ENCODE measurements around the gene GFRA1. TPM values are rescaled to one million over a fixed set of nuclear protein-coding genes. Genes with fewer than 3 reads are reported as not detected.

GFRA1 gene
- total and polyA plus RNA-seq, 2 experiments from 2014 or later: 1.7 to 5.0 TPM

DNA sequence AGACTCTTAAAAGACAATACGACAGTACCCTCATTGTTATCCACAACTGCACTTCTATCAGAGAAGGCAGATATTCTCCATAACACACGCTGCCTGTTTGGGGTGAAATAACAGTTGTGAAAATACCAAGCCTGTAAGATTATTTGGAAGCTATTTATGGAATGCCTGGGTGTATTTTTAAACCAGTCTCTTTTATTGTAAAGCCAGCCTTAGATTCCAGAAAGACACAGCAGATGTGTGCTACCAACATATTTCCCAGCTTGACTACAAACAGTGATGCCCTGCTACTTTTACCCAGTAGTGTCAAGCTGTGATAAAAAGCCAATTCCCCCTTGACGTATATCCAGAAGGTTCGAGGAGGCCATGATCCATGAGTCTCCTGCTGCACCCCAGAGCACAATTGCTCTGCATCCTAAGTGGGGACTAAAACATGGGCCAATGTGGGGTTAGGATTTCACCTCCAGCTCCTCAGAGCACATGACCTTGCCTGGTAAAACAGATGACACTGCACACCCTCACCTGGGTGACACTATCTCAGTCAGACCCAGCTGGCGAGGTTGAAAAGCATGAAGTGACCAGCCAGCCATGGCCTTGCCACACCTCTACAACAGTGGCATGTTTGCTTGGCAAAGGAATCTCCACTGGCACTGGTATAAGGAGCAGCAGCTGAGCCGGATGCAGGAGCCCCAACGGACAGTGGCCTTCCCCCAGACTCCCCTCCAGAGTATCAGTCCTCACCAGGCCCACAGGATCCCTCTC lies 62.2 kb downstream of the GFRA1 start:
- no peak overlapping the region for H3K4me3 ChIP-seq
- no peaks in the 10 kb centered on the region for H3K27me3 ChIP-seq
- TF ChIP-seq, protein P1, sequence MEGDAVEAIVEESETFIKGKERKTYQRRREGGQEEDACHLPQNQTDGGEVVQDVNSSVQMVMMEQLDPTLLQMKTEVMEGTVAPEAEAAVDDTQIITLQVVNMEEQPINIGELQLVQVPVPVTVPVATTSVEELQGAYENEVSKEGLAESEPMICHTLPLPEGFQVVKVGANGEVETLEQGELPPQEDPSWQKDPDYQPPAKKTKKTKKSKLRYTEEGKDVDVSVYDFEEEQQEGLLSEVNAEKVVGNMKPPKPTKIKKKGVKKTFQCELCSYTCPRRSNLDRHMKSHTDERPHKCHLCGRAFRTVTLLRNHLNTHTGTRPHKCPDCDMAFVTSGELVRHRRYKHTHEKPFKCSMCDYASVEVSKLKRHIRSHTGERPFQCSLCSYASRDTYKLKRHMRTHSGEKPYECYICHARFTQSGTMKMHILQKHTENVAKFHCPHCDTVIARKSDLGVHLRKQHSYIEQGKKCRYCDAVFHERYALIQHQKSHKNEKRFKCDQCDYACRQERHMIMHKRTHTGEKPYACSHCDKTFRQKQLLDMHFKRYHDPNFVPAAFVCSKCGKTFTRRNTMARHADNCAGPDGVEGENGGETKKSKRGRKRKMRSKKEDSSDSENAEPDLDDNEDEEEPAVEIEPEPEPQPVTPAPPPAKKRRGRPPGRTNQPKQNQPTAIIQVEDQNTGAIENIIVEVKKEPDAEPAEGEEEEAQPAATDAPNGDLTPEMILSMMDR (IDR thresholded peaks at IDR 0.05; ENCODE audit: low read depth, low read length): no peak
- H3K27ac ChIP-seq: no peak overlapping the region
- H3K4me1 ChIP-seq (ENCODE audit: low read depth): peaks cover 6% of the 10 kb centered on the region
- no peaks in the 10 kb centered on the region for H3K9me3 ChIP-seq (ENCODE audit: low read depth)
- no peaks in the 10 kb centered on the region for H3K36me3 ChIP-seq
- no peak for DNase-seq (ENCODE audit: low read depth in 1 of 2, low spot score in 1 of 2)

DNA sequence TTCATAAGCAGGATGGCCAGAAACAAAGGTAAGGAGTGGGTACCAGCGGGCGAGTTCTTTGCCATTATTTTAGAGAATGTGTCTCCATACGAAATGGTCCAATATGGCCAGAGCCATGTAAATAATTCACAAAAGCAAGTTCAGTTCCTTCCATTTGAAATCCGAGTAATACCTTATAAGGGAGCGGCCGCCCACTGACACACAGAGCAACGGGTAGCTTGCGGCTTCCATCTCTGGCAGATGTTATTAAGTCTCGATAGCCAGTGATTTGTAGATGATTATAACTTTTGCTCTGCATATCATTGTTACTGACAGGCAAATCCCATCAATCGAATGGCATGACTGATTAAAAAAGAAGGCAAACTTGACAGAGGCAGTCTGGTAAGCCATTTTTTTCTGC lies 63.2 kb downstream of the GFRA1 start:
- peaks cover 6% of the 10 kb centered on the region for H3K4me1 ChIP-seq (ENCODE audit: low read depth)
- H3K4me3 ChIP-seq: no peak overlapping the region
- TF ChIP-seq, protein P1 (IDR thresholded peaks at IDR 0.05; ENCODE audit: low read depth, low read length): no peak
- DNase-seq (ENCODE audit: low read depth in 1 of 2, low spot score in 1 of 2): no peak
- no peaks in the 10 kb centered on the region for H3K36me3 ChIP-seq
- H3K9me3 ChIP-seq (ENCODE audit: low read depth): no peaks in the 10 kb centered on the region
- no peak overlapping the region for H3K27ac ChIP-seq
- H3K27me3 ChIP-seq: no peaks in the 10 kb centered on the region

DNA sequence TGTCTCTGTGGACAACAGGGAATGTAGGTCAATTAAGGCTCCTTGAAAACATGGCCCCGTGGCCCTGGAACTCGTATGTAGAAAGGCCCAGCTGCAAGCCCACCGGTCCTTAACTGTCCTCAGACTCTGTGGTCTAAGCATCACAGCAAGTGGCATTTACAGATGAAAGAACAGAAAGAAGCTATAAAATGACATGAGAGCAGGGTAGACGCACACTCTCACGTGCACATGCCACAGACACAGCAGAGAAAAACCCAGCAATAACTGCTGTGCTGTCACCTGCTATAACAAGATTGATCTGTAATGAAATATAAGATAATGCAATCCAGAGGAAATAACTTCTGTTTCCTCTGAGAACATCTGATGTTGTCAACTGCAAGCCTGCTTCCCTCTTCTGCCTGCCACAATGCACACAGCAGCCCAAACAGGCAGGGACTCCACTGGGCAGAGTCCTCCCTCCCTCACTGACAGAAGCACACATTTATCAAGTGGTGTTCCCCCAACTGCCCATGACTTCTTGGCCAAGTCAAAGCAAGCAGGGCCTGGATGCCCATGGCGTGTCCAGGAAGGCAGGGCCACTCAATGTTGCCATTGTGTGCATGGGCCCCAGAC lies 63.9 kb downstream of the GFRA1 start:
- no peaks in the 10 kb centered on the region for H3K9me3 ChIP-seq (ENCODE audit: low read depth)
- DNase-seq (ENCODE audit: low read depth in 1 of 2, low spot score in 1 of 2): no peak
- no peaks in the 10 kb centered on the region for H3K36me3 ChIP-seq
- H3K27me3 ChIP-seq: no peaks in the 10 kb centered on the region
- no peak overlapping the region for H3K27ac ChIP-seq
- no peak overlapping the region for H3K4me3 ChIP-seq
- TF ChIP-seq, protein P1 (IDR thresholded peaks at IDR 0.05; ENCODE audit: low read depth, low read length): no peak
- peaks cover 6% of the 10 kb centered on the region for H3K4me1 ChIP-seq (ENCODE audit: low read depth)

DNA sequence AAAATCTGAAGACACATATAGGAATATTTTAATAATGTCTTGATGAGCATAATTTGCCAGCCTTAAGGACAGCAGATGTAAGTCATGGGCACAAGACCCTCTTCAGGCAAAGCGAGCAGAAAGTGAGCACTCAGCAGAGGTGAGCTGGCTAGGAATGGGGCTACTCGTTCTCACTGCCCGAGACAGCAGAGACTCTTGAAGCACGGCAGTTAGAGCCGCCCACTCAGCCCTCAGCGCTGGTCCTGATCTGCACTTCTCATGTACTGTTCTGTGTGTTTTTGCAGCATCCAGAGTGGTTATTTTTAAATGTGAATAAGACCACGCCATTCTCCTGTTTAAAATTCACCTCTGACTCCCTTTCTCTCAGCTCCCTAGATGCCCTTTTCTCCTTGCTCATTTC lies 65.3 kb downstream of the GFRA1 start:
- Histone ChIP-seq H3K27ac (no peak overlapping the region), H3K4me3 (no peak overlapping the region), H3K27me3 (no peaks in the 10 kb centered on the region), H3K4me1 (ENCODE audit: low read depth) (peaks cover 6% of the 10 kb centered on the region), H3K36me3 (no peaks in the 10 kb centered on the region), H3K9me3 (ENCODE audit: low read depth) (no peaks in the 10 kb centered on the region)
- no peak for DNase-seq (ENCODE audit: low read depth in 1 of 2, low spot score in 1 of 2)
- TF ChIP-seq, protein P1 (IDR thresholded peaks at IDR 0.05; ENCODE audit: low read depth, low read length): no peak

DNA sequence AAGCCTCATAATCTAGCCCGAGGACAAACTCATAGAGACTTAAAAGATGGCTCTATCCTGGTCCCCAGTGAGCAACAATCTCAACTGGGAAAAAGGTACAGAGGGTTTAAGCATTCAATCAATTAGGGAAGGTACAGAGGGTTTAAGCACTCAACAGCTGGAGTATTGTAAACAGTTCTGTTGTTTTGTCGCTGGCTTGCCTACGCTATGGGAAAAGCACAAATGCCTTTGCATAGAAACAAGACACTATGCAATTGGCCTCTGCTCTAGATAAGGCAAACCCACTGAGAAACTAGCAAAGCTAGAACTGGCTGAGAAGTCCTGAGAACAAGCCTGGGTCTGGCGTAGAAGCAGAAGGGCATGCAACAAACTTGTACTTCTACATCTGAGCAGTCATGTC lies 69.3 kb downstream of the GFRA1 start:
- no peaks in the 10 kb centered on the region for H3K36me3 ChIP-seq
- no peak overlapping the region for H3K4me3 ChIP-seq
- DNase-seq (ENCODE audit: low read depth in 1 of 2, low spot score in 1 of 2): no peak
- no peaks in the 10 kb centered on the region for H3K9me3 ChIP-seq (ENCODE audit: low read depth)
- TF ChIP-seq, protein P1 (IDR thresholded peaks at IDR 0.05; ENCODE audit: low read depth, low read length): no peak
- no peaks in the 10 kb centered on the region for H3K27me3 ChIP-seq
- H3K4me1 ChIP-seq (ENCODE audit: low read depth): no peaks in the 10 kb centered on the region
- no peak overlapping the region for H3K27ac ChIP-seq

All from cardiac muscle cell (in vitro differentiated cells and primary cell).